HG03095 (cell line): ENCODE data around the gene SGTA.

Source experiments
- ATAC-seq: cut with Tn5 transposase; IDR thresholded peaks from one replicate; pipeline ENCODE4 v1.9.1; 2021; ENCODE audit warnings: moderate library complexity; ENCODE audit not compliant: unreplicated experiment

Gene SGTA

DNA sequence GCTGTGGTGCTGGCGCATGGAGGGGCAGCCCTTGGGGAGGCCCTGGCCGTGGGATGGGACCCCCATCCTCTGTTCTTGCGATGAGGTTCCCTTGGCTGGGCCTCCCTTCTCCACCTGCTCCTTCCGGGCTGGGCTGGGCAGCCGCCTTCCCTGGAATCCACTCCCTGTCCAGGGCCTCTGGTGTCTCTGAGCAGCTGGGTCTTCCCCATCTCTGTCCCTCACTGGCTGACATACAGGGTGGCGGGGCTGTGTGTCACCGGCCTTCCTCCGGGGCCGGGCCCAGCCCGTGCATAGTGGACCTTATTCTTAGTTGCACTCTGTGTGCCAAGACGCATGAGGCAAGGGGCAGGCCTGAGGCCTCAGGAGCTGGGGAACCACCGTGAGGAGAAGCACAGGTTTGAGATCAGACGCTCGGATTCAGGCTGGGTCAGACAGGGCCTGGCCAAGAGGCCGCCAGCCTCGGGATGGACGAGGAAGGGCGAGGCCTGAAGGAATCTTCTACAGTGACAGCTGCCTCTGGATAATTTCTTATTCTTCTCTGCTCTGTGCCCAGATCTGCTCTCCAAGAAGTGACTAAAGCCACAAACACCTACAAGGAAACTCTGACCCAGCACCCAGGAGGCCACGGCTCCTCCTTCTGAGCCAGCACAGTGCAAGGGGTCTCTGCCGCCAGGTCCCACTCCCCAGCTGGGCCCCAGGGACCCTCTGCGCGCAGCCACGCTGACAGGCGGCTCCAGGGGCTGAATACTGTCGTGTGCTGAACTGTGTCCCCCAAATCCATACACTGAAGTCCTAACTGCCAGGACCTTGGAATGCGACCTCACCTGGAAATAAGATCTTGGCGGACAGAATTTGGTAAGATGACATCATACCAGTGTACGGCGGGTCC is 11.0 kb downstream of the SGTA start:
- no peak for ATAC-seq

DNA sequence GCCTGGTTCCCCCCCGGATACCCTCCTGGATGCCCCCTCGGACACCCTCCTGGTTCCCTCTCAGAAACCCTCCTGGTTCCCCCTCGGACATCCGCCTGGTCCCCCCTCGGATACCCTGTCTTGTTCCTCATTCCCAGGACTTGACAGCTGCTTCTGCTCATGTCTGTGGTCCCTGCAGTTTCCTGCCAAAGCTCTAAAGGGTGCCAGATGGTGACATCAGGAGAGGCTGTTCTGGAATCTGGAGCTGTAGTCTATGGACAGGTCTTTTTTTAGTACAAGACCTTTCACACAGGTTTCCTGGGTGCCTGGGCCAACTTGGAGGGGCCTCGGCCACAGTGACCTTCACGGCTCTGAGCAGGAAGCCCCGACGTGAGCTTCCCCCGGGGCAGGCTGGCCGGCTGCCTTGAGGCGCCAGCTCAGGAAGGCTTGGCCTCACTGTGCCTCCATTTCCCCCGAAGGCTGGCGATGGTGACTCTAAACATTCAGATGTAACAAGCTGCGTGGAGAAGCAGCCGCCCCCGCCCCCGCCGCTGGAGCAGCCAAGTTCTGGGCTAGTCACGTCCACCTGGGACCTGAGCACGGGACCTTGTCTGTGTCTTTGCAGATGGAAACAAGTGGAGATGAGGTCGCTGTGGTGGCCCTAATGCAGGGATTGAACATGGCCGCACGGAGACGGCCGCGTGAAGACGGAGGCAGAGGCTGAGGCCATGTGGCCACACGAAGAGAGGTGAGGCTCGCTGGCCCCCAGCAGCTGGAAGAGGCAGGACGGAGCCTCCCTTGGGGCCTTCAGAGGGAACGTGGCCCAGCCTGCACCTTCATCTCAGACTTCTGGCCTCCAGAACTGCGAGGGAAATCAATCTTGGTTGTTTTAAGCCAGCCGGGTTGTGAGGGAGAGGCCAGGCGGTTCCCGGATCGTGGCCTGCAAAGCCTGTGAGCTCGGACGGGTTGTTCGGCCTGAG is 12.7 kb downstream of the SGTA start:
- no peak for ATAC-seq

DNA sequence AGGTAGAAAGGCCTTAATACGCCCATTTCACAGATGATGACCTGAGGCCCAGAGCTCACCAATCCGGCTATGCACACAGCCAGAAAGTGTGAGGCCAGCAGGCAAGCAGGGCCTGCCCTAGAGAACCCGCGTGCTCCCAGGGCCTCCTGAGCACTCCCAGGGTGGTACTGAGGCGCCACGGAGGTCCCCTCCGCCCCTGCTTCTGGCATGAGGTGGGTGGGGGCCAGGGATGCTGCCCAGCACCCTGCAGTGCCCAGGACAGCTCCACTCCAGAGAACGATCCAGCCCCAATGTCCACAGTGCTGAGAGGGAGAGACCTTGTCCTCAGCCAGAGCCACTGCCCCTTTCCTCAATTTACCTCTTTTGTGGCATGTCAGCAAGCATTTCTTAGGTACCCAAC is 13.9 kb downstream of the SGTA start:
- no peak for ATAC-seq

DNA sequence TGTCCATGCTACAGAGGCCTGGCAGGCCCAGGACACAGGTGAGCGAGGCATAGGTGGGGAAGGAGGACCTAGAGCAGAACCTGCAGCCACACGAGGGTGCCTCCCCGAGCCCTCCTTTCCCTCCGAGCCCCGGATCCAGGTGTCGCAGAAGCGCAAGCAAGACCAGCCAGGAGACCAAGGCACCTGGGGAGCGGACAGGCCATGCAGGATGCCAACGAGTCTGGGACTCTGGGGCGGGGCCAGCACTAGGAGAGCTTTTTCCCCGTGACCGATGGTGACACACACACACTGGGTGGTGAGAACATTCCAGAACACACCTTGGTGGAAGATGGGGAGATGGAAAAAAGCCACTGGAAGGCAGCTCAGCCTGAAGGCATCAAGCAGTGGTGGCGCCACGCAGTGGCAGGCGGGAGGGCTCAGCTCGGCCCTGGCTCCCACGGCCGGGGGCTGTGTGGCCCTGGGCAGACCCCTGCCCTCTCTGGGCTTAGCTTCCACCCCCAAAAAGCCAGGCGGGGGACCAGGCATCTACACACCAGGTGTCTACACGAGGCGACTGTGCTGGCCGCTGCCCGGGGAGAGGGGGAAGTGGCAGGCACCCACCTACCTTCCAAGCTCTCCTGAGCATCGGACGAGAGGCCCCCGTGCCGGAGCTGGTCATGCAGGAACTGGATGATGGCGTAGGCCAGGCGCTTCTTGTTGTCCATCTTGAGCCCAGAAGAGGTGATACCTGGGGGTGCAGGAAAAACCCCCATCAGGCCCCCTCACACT is 14.5 kb downstream of the SGTA start:
- no peak for ATAC-seq

GRCh38 chr19:2767688-2768087 is 15.4 kb downstream of the SGTA start:
- no peak for ATAC-seq

DNA sequence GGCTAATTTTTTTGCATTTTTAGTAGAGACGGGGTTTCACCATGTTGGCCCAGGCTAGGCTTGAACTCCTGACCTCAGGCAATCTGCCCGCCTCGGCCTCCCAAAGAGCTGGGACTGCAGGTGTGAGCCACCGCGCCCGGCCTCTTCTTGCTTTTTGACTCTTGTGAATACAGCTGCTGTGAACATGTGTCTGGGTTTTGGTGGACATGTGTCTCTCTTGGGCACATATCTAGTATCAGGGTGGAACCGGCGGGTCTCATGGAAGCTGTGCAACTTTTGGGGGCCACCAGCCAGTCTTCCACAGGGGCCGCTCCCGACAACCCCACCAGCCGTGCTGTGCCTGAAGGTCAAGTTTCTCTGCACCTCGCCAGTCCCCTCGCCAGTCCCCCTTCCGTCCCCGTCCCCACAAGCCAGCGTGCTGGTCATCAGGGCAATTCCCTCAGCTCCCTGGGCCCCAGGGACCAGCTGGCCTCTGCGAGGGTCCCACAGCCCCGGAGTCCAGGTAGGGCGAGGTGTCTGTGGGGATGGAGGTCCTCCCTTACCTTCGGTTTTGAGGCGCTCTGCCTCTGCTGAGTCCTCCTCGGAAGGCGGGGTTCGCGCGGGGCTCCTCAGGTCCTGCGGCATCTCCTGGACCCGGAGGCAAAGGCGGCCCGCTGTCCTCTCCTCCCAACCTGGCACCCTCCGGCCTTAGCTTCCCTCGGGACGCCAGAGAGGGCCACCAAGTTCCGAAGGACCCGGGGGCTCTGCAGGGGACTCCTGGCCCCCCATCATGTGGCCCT is 16.3 kb downstream of the SGTA start:
- ATAC-seq, result no peak

- no peak for ATAC-seq
Observed at GRCh38 chr19:2765376-2765775, 17.7 kb downstream of the SGTA start.

DNA sequence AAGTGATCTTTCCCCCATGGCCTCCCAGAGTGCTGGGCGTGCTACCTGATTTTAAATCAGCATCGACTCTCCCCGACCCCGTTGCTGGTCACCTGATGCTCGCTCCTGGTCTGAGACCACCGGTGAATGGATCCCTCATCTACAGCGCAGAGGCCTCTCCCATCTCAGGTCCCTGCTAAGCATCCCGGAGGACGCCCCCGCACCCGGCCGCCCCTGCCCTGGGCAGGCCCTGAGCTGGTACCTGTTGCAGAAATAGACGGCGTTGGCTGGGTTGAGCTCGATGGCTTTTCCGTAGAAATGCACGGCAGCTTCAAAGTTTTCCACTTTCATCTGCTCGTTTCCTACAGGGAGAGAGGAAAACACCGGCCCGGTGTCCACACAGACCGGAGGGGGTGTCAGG is 18.1 kb downstream of the SGTA start:
- no peak for ATAC-seq

DNA sequence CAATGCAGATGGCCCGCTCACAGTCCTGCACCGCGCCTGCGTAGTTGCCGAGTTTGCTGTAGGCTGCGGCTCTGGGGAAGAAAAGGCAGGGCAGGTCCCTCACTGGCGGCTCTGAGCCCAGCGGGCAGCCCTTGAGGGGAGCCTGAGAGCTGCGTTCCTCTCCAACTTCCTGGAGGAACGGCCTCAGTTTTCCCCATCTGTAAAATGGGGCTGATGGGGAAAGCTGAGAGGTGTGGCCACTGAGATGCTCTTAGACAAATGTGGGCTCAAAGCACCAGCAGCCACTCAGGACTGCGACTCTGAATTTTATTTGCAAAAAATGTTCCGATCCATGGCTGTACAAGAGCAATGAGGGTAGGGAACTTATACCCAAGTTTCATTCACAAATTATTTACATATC is 19.4 kb downstream of the SGTA start:
- no peak for ATAC-seq

DNA sequence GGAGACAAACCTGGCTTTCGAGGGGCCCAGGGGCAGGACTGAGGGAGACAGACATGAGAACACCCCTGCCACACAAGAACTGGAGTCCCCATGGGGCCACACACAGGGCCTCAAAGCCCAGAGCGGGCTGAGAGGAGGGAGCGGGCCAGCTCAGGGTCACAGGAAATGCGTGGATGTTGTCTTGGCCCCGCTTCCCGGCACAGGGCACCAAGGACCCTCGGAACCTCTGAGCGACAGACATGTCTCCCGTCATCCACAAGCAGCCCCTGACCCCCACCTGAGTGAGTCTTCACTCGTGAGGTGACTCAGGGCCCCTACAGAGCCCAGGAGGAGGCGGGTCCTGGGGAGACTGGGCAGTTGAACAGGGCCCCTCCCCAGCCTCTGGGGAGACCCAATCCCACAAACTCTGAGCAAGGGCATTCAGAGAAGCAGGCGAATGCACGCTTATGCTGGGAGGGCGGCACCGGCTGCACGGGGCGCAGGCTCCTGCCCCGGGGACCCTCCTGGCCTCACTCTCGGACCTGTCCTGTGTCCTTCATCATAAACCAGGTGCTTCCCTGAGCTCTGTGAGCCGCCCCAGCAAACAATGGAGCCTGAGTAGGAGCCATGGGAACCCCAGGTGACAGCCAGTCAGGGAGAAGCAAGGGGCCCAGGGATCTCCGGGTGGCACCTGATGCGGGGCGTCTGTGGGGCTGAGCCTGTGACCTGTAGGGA is 20.1 kb downstream of the SGTA start:
- ATAC-seq, result no peak

DNA sequence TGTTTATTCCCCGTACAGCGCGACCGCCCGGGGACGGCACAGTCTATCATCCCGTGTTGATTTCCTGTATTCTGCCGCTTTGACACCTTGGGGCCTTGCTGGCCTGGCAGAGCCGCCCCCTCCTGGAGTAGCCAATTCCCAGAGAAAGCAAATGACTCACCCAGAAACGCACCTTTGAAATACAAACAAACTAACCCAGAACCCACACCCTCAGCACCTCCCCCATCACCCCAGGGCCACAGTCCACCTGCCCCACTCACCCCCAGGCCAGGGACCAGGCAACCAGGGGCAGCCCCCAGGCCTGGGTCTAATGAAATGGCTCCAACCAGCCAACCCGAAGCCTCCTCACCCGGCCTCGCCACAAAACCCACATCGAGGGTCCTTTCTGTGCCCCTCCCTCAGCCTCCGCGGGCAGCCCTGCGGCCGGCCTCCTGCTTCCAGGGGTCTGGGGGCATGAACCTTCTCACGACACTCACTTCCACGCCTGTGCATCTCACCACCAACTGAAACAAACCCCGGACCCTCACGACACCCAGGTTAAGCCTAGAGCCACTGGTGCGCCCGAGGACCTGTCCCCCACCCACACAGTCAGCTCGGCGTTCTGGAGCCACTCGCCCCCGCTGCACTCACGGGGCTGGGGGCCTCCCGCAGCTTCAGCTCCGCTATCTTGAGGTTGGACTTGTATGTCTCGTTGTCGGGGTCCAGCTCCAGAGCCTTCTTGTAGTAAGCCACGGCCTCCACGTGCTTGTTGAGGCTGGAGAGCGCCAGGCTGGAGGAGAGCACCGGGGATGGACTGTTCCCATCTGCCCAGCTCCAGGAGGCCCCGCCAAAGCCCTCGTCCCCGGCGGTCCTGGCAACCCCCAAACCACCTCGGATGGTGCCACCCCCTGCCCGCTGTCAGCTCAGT is 20.9 kb downstream of the SGTA start:
- no peak for ATAC-seq

DNA sequence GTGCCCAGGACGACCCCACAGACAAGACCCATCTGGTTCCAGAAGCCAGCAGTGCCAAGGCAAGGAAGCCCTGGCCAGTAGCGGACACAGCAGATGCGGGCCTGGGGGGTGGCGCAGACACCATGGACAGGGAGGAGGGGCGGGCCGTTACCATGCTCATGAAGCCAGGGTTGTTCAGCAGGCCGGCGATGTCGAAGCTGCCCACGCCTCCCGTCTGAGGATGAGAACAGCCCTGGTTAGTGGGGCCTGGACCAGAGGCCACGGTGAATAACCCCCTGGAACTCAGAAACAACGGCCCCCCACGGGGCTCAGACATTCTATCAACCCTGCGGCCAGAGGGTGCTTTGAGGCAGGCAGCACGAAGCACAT is 21.8 kb downstream of the SGTA start:
- no peak for ATAC-seq

DNA sequence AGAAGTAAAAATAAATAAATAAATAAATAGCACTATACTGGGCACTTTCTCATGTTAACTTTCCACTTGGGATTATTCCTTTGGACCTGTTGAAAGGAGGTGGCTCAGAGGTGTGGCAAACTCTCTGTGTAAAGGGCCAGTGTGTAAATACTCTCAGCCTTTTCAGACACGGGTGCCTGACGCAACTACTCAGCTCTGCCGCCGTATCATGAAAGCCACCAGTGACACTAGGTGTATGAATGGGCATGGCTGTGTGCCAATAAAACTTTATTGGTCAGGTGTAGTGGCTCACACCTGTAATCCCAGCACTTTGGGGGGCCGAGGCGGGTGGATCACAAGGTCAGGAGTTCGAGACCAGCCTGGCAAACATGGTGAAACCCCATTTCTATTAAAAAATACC is 23.1 kb downstream of the SGTA start:
- ATAC-seq, result no peak

- no peak for ATAC-seq
Observed at GRCh38 chr19:2759362-2759761, 23.7 kb downstream of the SGTA start.

- ATAC-seq, result no peak
Observed at GRCh38 chr19:2758601-2759313, 24.3 kb downstream of the SGTA start.

- ATAC-seq, result no peak
Observed at GRCh38 chr19:2756921-2757881, 25.9 kb downstream of the SGTA start.

- no peak for ATAC-seq
Observed at GRCh38 chr19:2756477-2756876, 26.6 kb downstream of the SGTA start.
